T follicular helper cell (primary cell): Measurements from ENCODE around the gene RASSF7.

ENCODE experiments used
- DNase-seq: peaks from one replicate; pipeline ENCODE4 v3.0.0-alpha.2; 2020; ENCODE audit warnings: low read depth

RASSF7 gene

DNA sequence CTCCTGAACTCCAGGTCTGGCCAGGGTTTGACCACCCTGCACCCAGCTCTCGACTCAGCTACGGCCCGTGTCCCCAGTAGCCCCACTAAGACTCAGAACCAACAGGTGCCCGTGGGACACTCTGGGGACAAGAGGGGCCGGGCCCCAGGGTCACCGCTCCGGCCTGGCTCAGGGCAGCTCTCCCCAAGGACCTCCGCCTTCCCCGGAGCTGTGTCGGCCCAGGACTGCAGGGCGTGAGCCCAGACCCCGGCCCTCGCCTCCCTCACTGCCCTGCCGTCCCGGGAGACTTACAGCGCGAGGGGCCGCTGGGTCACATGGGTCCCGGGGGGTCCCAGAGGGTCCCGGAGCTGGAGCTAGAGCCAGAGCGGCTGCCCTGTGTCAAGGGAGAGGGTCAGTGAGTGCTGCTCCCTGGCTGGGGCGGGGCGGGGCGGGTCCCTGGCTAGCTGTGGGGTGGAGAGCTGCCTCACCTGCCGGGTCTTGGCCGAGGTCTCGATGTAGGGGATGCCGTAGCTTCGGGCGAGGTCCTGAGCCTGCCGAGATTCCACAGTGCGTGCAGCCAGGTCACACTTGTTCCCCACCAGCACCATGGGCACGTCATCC, 27.7 kb upstream of the RASSF7 start:
- no peak for DNase-seq

DNA sequence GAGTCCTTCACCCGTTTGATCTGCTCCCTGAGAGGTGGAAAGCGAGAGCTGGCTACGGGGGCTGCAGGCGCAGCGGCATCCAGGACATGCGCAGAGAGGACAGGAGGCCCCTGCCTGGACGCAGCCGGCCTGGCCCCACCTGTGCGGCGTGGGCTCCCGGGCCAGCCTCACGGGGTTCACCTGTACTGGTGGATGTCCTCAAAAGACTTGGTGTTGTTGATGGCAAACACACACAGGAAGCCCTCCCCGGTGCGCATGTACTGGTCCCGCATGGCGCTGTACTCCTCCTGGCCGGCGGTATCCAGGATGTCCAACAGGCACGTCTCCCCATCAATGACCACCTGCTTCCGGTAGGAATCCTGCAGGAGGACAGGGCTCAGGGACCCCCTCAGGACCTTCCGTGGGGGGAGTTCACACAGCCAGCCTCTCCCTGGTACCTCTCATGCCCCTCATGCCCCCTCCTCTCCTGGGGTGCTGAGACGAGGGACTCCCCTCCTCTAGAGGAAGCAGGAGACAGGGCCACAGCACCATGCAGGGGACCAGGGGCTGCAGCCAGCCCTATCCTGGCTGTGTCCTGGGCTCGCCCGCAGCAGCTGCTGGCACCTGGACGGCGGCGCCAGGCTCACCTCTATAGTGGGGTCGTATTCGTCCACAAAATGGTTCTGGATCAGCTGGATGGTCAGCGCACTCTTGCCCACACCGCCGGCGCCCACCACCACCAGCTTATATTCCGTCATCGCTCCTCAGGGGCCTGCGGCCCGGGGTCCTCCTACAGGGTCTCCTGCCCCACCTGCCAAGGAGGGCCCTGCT, 27.0 kb upstream of the RASSF7 start:
- no peak for DNase-seq

DNA sequence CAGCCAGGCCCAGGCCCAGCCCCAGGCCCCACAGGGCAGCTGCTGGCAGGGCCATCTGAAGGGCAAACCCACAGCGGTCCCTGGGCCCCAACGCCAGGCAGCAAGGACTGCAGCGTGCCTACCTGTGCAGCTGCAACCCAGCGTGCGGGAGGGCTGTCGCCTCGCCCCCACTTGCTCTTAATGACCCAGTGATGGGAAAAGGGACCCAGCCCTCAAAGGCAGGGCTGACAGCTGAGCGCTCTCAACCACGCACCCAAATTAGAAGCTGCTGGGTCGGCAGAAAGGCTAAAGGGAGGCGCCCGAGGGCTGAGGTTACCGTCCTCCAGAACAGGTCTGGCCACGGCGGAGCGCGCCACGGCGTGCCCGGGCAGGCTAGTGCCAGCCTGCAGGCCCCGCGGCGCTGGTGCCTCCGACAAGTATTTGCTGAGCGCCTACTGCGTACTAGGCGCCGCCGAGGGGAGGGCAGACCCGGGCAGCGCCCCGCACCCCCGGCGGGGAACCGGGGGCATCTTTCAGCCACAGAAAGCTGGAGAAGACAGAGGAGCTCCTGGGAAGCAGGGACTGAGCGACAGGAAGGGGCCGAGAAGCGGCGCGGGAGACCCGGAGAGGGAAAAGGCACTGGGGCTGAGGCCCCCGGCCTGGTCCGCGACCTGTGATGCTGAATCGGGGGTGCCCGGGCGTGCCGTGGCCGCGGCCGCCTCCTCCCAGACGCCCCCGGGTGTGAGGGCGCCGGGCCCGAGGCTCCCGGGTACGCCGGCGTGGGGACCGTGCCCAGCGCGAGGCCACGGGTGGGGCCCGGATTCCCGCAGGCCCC, 26.2 kb upstream of the RASSF7 start:
- no peak for DNase-seq

DNA sequence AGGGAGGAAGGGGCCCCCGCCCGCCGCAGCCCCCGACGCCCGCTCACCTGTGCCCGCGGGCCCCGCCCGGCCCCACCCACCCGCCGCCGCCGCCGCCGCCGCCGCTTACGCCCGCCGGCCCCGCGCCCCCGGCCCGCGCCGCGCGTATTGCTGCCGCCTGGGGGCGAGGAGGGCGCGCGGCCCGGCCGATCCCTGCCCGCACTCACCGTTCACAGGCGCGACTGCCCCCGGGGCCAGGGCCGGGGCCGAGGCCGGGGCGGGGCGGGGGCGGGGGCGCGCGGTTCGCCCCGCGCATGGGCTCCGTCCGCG, 25.6 kb upstream of the RASSF7 start:
- no peak for DNase-seq

DNA sequence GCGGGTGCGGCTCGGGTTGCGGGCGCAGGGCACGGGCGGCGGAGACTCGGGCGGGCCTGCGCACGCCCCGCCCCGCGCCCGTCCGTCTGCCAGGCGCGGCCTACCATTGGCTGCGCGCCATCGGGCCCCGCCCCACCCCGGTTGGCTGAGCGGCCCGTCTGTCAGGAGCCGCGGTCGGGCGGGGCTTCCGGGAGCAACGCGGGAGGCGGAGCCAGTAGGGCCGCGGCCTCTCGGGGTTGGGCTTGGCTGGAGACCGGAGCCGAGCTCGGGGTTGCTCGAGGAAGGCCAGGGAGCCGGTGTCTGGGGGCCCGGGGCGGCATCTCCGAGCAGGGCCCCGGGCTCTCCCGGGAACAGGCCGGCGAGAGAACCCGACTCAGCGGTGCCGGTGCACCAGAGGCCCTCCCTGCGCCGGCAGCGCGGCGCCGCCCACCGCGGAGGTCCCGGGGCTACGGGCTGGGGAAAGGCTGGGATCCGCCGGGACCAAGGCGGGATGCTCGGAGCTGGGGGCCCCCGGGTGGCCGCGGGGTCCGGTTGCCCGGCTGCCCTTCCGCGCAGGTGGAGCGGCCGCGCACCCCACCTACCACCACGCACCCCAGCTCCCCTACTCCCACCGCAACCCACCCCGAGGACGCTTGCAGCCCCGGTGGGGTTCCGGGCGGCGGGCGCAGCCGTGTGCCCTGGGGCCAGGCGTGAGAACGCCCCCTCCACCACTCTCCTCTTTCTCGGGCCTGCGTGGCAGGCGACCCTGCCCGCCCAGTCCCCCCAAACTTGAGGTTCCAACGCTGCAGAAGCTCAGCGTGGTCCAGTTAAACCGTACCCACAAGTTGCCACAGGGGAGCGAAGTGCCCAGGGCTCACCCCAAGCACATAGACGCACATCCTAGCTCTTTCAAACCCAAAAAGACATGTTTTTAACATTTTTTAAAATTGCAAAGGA, 25.0 kb upstream of the RASSF7 start, which contains the start of gene HRAS:
Gene HRAS (minus strand): TSS at position 58 of the 936 bp plus-strand sequence.
- peak; percentile 94 for DNase-seq

DNA sequence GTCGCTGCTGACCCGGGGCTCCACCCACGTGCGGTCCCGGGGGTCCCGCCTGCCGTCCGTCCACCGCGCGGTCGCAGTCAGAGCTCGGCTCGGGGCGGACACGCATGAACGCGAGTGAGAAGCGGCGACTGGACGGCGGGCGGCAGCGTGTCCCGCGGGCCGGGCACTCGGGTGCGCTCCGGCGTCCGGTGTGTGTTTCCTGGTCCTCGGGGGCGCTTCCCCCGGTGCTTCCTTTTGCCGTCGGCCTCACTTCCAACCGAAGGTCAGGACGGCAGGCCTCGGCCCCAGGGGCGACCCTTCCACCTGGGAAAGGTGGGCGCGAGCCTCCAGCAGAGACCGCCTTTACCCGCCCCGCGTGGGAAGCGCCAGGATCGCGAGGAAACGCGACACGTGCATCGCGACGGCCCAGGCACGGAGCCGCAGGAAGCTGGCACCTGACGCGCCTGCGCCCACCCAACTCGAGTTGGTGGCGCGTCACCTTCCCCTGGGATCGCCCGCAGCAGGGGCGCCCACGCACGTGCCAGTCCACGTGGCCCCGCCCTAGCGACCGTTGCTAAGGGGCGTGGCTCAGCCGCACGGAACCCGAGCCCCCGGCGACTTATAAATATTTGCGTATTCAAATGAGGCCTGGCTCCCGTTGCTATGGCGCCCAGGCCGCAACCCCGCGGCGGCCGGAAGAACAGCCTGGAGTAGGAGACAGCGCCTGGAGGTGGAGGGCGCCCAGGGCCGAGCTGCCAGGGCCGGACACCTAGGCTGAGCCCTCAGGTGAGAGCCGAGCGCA, 23.7 kb upstream of the RASSF7 start, which contains the start of gene LRRC56:
Gene LRRC56 (plus strand): TSS at position 687 of the 781 bp plus-strand sequence. CDS start 3,158 bp downstream, outside the sequence.
- peak; percentile 88 for DNase-seq

DNA sequence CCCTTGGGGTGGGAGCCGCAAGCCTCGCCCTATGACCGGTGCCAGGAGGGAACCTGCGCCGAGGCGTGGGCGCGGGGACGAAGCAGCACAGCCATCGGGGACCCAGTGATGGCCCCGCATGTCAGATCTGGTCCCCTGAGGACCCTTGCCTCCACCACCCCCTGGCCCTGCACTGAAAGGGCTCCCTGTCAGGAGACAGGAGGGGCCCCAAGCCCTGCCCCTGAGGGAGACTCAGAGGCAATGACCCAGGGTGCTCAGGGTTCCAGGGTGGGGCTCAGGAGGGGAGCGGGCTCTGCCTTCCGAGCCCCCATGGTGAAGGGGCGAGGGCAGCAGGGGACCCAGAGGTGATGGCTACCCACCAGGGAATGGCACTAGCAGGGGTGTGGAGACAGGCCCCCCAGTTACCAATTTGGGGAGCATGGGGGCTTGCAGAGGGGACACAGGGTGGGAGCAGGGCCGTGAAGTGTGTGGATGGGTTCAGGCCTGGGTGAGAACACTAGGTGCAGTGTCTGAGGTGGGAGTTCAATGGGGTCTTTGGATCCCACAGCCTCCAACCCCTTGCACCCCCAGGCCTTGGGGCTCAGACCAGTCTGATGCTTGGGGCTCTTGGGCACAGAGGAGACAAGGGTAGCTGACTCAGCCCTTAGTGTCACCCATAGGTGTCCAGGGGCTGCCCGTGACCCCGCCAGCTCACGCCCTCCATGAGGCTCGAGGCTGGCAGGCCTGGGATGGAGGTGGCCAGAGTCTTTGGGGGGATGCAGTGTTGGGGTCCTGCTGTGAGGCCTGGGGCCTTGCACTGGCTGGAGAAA, 22.9 kb upstream of the RASSF7 start:
- no peak for DNase-seq

DNA sequence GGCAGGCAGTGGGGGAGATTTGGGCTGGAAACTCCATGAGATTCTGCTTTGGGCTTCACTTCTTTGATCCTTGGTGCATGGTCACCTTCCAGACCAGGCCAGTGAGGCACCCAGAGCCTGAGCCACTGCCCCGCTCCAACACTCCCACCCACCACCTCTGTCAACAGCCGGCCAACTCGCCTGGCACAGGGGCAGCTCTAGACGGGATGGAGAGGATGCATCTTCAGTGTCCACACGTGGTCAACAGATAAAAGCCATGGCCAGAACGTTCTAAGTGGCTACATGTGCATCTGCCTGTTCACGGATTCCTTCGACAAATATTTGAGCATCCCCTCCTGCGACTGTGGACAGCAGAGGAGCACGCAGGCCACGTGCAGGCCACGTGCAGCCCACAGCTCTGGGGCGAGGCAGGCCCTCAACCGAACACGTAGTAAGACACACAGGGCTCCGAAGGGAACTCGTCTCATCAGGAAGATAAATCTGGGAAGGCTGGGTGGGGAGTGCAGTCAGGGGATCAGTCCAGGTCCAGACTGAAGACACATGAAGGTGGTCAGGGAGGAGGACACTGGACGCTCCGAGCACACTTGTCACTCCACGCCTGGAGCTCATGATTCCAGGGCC, 22.2 kb upstream of the RASSF7 start:
- DNase-seq: no peak

DNA sequence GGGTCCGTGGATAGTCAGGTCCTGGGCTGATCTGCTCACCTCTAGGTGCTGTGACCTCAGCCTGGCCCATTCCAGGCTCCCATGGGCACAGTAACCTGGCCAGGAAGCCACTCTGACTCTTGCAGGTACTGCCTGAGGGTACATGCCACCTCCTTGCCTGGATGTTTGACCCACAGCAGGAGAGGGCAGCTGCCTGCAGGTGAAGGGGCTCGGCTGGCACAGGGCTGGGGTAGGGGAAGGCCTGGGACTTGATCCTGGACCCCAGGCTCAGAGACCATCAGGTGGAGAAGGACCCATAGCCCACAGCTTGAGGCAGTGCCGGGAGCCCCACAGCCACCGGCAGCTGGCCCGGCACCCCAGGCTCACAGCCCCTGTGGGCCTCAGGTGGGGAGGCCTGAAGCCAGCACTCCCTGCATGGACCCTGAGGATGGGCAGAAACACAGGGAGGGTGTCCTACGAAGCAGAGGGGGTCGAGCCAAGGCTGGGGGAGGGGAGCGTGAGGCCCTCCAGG, 20.7 kb upstream of the RASSF7 start:
- DNase-seq: no peak

DNA sequence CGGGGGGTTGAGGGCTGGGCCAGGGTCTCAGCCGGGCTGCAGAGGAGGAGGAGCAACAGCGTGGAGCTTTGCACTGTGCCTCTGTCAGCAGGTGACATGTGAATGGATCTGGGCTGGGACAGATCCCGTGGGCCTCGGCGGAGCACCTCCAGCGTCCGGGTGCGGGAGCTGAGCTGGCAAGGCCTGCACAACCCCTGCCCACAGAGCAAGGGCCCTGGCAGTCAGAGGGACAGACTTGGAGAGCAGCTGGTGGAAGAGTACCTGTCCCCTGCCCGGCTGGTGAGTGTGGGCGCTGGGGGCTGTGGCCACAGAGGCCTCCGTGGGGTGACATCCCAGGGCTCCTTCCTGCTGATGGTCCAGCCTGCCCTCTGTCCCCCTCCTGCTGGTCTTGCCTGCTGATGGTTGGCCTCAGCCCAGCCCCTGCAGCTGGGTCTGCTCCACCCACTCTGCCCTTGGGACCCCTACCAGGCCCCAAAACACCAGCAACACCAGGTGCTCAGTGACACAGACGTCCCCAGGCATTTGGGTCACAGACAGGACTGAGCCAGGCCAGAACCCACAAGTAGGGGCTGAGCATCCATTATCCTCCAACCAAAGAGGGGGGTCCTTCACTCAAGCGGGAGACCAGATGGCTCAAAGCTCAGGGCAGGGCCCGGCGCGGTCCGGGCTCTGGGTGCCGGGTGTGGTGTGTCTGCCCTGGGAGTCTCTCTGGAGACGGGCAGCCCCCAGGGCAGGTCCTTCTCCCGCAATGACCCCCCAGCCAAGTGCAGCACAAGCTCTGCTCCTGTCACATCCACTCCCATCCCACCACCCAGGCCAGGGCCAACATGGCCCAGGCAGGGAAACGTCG, 20.0 kb upstream of the RASSF7 start:
- DNase-seq: no peak

DNA sequence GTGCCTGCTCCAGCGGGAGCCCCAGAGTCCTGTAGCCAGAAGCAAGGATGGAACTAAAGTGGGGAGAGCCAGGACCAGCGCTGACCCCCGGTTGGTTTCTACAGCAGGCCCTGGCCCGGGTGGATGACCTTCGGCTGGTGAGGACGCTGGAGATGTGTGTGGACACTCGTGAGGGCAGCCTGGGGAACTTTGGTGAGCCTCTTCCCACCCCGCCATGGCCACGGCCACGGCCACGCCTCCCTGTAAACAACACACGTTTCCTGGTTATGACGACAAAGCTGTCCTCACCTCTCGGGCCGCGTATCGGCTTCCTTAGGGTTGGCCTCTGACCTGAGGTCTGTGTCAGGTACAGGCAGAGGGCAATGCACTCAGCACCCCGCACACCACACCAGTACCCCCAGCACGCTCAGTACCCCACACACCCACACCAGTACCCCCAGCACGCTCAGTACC, 19.3 kb upstream of the RASSF7 start:
- DNase-seq: no peak

DNA sequence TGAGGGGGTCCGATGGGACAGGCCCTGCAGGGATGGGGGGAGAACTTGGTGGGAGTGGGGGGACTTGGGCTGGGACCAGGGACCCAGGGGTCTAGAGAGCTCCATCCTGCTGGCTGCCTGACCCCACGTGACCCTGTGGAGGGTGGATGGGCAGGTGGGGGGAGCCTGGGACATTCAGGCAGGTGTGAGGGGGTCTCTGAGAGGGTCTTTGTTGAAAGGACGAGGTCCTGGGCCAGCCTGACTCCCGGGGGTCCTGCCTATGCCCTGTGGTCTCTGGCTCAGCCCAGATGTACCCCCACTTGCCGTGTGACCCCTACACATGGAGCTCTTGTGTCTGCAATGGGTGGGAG, 16.0 kb upstream of the RASSF7 start:
- DNase-seq: no peak

DNA sequence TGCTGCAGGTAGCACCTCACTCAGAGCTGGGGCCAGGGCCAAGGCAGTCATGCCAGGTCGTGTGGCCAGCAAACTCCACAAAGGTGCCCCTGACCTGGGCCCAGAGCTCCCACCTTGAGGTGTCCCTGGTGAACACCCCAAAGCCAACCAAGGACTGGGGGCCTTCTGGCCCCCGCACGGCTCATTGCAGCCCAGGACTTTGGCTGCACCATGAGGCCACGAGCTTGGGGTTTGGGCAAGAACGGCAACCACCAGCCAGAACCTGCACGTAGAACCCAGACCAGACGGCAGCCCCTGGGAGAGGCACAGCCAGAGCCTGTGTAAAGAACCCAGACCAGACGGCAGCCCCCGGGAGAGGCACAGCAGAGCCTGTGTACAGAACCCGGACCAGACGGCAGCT, 15.6 kb upstream of the RASSF7 start:
- no peak for DNase-seq

DNA sequence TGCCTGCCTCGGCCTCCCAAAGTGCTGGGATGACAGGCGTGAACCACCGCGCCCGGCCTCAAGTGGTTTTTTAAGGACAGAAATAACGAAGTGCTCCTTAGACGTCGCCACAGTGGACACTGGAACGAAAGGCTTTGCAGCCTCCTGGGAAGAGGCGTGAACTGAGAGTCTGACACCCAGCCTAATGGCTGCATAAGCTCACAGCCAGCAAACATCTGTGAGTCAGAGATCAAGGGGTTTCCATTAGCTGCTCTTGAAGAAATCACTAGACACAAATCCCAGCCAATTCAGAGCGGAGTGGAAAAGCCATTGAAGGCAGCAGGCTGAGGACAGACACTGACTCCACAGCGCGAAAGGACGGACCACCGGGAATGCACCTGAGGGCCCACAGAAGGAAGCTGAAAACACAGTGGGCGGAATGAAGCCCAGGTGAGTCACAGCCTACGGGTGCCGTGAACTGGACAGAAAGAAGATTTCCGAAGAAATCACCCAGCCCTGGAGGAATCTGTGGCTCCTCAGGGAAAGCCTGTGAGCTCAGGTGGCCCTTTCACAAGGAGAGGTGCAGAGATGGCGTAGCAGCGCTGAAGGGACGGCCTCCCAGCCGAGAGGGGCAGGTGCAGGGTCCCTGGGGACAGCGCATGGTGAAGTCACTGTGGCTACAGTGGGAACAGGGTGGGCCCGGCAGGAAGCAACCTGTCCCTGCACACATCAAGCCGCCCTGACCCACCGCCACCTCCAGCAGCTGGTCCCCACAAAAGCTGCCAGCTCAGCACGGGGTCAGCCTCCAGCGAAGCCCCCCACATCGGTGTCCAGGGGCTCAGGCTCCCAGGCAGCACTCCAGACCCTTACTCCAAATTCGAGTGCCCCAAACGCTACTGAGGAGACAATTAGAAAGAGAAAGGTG, 11.8 kb upstream of the RASSF7 start:
- no peak for DNase-seq

DNA sequence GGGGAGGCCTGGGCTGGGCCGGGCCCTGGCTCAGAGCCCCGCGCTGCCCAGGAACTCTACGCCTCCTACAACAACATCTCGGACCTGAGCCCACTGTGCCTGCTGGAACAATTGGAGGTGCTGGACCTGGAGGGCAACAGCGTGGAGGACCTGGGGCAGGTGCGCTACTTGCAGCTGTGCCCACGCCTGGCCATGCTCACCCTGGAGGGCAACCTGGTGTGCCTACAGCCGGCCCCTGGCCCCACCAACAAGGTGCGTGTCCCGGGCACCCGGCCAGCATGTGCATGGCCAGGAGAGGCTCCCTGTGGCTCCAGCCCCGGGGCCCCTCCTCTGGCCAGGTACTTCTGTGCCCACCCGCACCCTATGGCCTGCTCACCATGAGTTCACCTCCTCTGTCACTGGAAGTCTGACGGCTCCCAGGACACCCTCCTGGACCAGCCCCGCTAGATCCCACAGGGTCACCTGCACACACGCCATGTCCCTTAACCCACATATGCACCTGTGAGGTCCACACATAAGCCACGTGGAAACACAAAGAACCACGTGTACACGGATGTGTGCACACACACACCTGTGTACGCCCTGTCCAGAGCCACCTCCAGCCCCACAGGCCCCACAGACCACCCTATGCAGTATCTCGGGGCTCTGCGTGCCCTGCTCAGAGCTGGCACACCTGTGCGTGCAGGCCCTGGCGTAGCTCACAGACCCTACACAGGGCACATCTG, 10.6 kb upstream of the RASSF7 start:
- no peak for DNase-seq

DNA sequence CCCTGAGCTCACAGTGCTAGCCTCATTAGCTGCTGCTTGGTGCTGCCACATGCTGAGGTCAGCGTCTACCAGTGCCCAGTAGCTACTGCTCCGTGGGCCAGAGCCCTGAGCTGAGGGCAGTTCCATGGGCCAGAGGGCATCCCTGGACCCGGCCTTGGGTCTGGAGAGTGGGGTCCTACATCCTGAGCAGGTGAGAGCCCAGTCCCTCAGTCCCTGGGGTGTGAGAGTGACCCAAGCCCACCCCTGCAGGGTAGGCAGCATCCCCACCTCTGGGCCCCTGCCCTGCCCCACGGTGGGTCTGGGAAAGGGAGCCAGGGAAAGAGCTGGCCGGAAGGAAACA, 10.1 kb upstream of the RASSF7 start:
- no peak for DNase-seq

DNA sequence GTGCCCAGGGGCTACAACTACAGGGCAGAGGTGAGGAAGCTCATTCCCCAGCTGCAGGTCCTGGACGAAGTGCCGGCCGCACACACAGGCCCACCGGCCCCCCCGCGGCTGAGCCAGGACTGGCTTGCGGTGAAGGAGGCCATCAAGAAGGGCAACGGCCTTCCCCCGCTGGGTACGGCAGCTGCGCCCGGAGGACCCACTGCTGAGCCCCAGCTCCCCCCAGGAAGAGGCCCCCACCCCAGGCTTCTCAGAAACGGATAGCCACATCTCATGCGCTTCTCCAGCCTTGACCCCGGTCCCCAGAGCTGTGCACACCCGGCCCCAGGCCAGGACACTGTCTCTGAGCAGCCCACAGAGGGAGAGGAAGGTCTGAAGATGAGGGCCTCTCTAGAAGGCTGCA, 9.6 kb upstream of the RASSF7 start:
- DNase-seq: no peak
